Esophagus mucosa (tissue), 1 donor: ENCODE results near the gene WSB2. TPM values are rescaled to one million over a fixed set of nuclear protein-coding genes. Genes with fewer than 3 reads are reported as not detected.
A peak's percentile ranks its signal among the peaks of the same experiment; 100 is the strongest.

Source experiments
- ATAC-seq: fragments of 200-7000 bp; cut with Tn5 transposase; one replicate; pipeline ENCODE4 v1.9.1; 2020
- total RNA-seq: library from RNA; stranded (reverse); gene quantifications from one replicate; pipeline ENCODE4 v1.2.4, GENCODE V29; 2023
- donor health status: DM: yes; HTN: yes; CAD: no.

Gene WSB2
- total RNA-seq, 1 donor from 2014 or later, result 86.7 TPM

GRCh38 chr12:118061873-118062843, 1.2 kb upstream of the WSB2 start:
- ATAC-seq, result peak; percentile 59

- peak; percentile 19 for ATAC-seq
Measured at GRCh38 chr12:118060301-118061010, 523 bp downstream of the WSB2 start.

GRCh38 chr12:118059341-118060191, 1.4 kb downstream of the WSB2 start:
- ATAC-seq, result no peak

GRCh38 chr12:118058881-118059280, 2.1 kb downstream of the WSB2 start:
- ATAC-seq, result no peak

- no peak for ATAC-seq
Measured at GRCh38 chr12:118058227-118058626, 2.8 kb downstream of the WSB2 start.

GRCh38 chr12:118055865-118056773, 4.9 kb downstream of the WSB2 start:
- ATAC-seq, result no peak

GRCh38 chr12:118055144-118055557, 5.8 kb downstream of the WSB2 start:
- ATAC-seq, result peak; percentile 49

GRCh38 chr12:118053071-118053985, 7.7 kb downstream of the WSB2 start:
- ATAC-seq, result no peak

GRCh38 chr12:118052324-118053070, 8.5 kb downstream of the WSB2 start:
- ATAC-seq, result peak; percentile 99

GRCh38 chr12:118050972-118051910, 9.7 kb downstream of the WSB2 start:
- ATAC-seq, result no peak

- ATAC-seq, result no peak
Measured at GRCh38 chr12:118046430-118046829, 14.5 kb downstream of the WSB2 start.

- ATAC-seq, result no peak
Measured at GRCh38 chr12:118044577-118044976, 16.4 kb downstream of the WSB2 start.

GRCh38 chr12:118044075-118044474, 16.9 kb downstream of the WSB2 start:
- no peak for ATAC-seq

- ATAC-seq, result no peak
Measured at GRCh38 chr12:118042091-118042490, 18.9 kb downstream of the WSB2 start.

- ATAC-seq, result no peak
Measured at GRCh38 chr12:118038137-118038536, 22.8 kb downstream of the WSB2 start.

- no peak for ATAC-seq
Measured at GRCh38 chr12:118036672-118037411, 24.1 kb downstream of the WSB2 start.

GRCh38 chr12:118035190-118036041, 25.6 kb downstream of the WSB2 start:
- peak; percentile 12 for ATAC-seq
